DND-41 (cell line): Measurements from ENCODE around the gene NRXN3.

Source experiments
- ATAC-seq: fragments of 200-7000 bp; cut with Tn5 transposase; 3 replicates; pipeline ENCODE4 v1.9.1; 2021; ENCODE audit warnings: low read depth; ENCODE audit not compliant: insufficient read depth
- DNase-seq: peaks from one replicate; pipeline ENCODE4 v3.0.0-alpha.2; 2020
- H2AFZ ChIP-seq: 2 replicates; pipeline ENCODE4 v1.6.0; 2012; ENCODE audit warnings: low read depth, low read length
- H3K27ac ChIP-seq: 2 replicates; pipeline ENCODE4 v1.5.1; 2012; ENCODE audit warnings: low read length, inconsistent platforms
- H3K27me3 ChIP-seq: fragments of 200-600 bp; sonication (generic); 2 replicates; pipeline ENCODE4 v1.6.0; 2012; ENCODE audit warnings: low read length, mild to moderate bottlenecking, inconsistent platforms; ENCODE audit not compliant: insufficient read depth, poor library complexity
- H3K36me3 ChIP-seq: 2 replicates; pipeline ENCODE4 v1.5.1; 2012; ENCODE audit warnings: low read length, inconsistent platforms; ENCODE audit not compliant: insufficient read depth
- H3K4me1 ChIP-seq: 2 replicates; pipeline ENCODE4 v1.5.1; 2012; ENCODE audit warnings: mild to moderate bottlenecking, low read length; ENCODE audit not compliant: insufficient read depth
- H3K4me2 ChIP-seq: 2 replicates; pipeline ENCODE4 v1.6.0; 2012; ENCODE audit warnings: mild to moderate bottlenecking, moderate library complexity, low read length, inconsistent platforms; ENCODE audit not compliant: insufficient read depth
- H3K4me3 ChIP-seq, 2 experiments: fragments of 200-600 bp in 1 of 2; shearing (Covaris generic) in 1 of 2; 2 replicates each; pipeline ENCODE4 v1.5.1; 2012 to 2016; ENCODE audit warnings: inconsistent platforms in 2 of 2, low read length in 2 of 2, mild to moderate bottlenecking in 2 of 2, low read depth in 1 of 2, moderate library complexity in 1 of 2
- H3K79me2 ChIP-seq: 2 replicates; pipeline ENCODE4 v1.6.0; 2012; ENCODE audit warnings: low read length, inconsistent platforms; ENCODE audit not compliant: insufficient read depth
- H3K9ac ChIP-seq: 2 replicates; pipeline ENCODE4 v1.6.0; 2012; ENCODE audit warnings: low read depth, mild to moderate bottlenecking, inconsistent platforms, low read length, moderate library complexity
- H3K9me3 ChIP-seq: 2 replicates; pipeline ENCODE4 v1.5.1; 2012; ENCODE audit warnings: low read length, moderate library complexity, mild to moderate bottlenecking, inconsistent platforms; ENCODE audit not compliant: insufficient read depth, severe bottlenecking
- H4K20me1 ChIP-seq: 2 replicates; pipeline ENCODE4 v1.6.0; 2012; ENCODE audit warnings: low read length; ENCODE audit not compliant: insufficient read depth
- EZH2 ChIP-seq: IDR thresholded peaks from 3 replicates; pipeline ENCODE4 v1.6.1; 2012; ENCODE audit warnings: borderline replicate concordance, low read depth, mild to moderate bottlenecking, moderate library complexity, low read length, inconsistent platforms; ENCODE audit not compliant: severe bottlenecking
- TF ChIP-seq, protein P1 (sequence below): IDR thresholded peaks from 2 replicates; pipeline ENCODE4 v1.5.1; 2012; ENCODE audit warnings: borderline replicate concordance, low read length, moderate library complexity, mild to moderate bottlenecking; ENCODE audit not compliant: poor library complexity, severe bottlenecking; ENCODE audit errors: extremely low read depth

NRXN3 gene

GRCh38 chr14:79363291-79363690, 1193.1 kb downstream of the NRXN3 start:
- Histone ChIP-seq H3K9ac (no peak overlapping the region), H3K27ac (no peak overlapping the region), H2AFZ (no peak overlapping the region), H3K4me3 (no peak overlapping the region), H4K20me1 (no peaks in the 10 kb centered on the region), H3K27me3 (no peaks in the 10 kb centered on the region), H3K4me2 (no peak overlapping the region), H3K79me2 (no peaks in the 10 kb centered on the region), H3K9me3 (no peaks in the 10 kb centered on the region), H3K4me1 (no peaks in the 10 kb centered on the region), H3K36me3 (no peaks in the 10 kb centered on the region)
- DNase-seq (no peak), ATAC-seq (no peak)
- TF ChIP-seq EZH2, result no peak
- TF ChIP-seq, protein P1, sequence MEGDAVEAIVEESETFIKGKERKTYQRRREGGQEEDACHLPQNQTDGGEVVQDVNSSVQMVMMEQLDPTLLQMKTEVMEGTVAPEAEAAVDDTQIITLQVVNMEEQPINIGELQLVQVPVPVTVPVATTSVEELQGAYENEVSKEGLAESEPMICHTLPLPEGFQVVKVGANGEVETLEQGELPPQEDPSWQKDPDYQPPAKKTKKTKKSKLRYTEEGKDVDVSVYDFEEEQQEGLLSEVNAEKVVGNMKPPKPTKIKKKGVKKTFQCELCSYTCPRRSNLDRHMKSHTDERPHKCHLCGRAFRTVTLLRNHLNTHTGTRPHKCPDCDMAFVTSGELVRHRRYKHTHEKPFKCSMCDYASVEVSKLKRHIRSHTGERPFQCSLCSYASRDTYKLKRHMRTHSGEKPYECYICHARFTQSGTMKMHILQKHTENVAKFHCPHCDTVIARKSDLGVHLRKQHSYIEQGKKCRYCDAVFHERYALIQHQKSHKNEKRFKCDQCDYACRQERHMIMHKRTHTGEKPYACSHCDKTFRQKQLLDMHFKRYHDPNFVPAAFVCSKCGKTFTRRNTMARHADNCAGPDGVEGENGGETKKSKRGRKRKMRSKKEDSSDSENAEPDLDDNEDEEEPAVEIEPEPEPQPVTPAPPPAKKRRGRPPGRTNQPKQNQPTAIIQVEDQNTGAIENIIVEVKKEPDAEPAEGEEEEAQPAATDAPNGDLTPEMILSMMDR, result no peak

GRCh38 chr14:79369359-79370332, 1199.5 kb downstream of the NRXN3 start:
- Histone ChIP-seq H3K4me3 (no peak overlapping the region), H3K79me2 (no peaks in the 10 kb centered on the region), H3K36me3 (no peaks in the 10 kb centered on the region), H3K4me1 (no peaks in the 10 kb centered on the region), H4K20me1 (no peaks in the 10 kb centered on the region), H2AFZ (no peak overlapping the region), H3K9ac (no peak overlapping the region), H3K4me2 (no peak overlapping the region), H3K9me3 (no peaks in the 10 kb centered on the region), H3K27ac (no peak overlapping the region), H3K27me3 (no peaks in the 10 kb centered on the region)
- no peak for TF ChIP-seq EZH2
- TF ChIP-seq, protein P1, result no peak
- DNase-seq (no peak), ATAC-seq (no peak)

- H3K4me1 ChIP-seq, result no peaks in the 10 kb centered on the region
- ATAC-seq (no peak), DNase-seq (no peak)
- H3K27me3 ChIP-seq, result no peaks in the 10 kb centered on the region
- H3K36me3 ChIP-seq, result no peaks in the 10 kb centered on the region
- H3K4me2 ChIP-seq, result no peak overlapping the region
- H3K79me2 ChIP-seq, result no peaks in the 10 kb centered on the region
- no peaks in the 10 kb centered on the region for H3K9me3 ChIP-seq
- no peak overlapping the region for H3K27ac ChIP-seq
- H3K4me3 ChIP-seq, result no peak overlapping the region
- no peak overlapping the region for H3K9ac ChIP-seq
- no peak overlapping the region for H2AFZ ChIP-seq
- H4K20me1 ChIP-seq, result no peaks in the 10 kb centered on the region
- TF ChIP-seq EZH2, result no peak
- TF ChIP-seq, protein P1, result no peak
Measured at GRCh38 chr14:79370969-79371368, 1200.8 kb downstream of the NRXN3 start.
